HG02852 (cell line): ENCODE results near the gene NPAT.

Source experiments
- ATAC-seq: cut with Tn5 transposase; IDR thresholded peaks from one replicate; pipeline ENCODE4 v1.9.1; 2021; ENCODE audit warnings: mild to moderate bottlenecking, moderate library complexity; ENCODE audit not compliant: unreplicated experiment

Gene NPAT

GRCh38 chr11:108222574-108223347 is at the start of gene NPAT, which contains the start of gene ATM:
NPAT (minus strand) TSS chr11:108222638; CDS start chr11:108222536, 102 bp downstream.
ATM (plus strand) TSS chr11:108223067; CDS start chr11:108227625, 4,558 bp downstream.
- peak; percentile 73 for ATAC-seq

GRCh38 chr11:108269583-108269982 is 47.1 kb upstream of the NPAT start:
- ATAC-seq, result no peak

- ATAC-seq, result no peak
Observed at GRCh38 chr11:108253176-108253575, 30.7 kb upstream of the NPAT start.

GRCh38 chr11:108246885-108247284 is 24.4 kb upstream of the NPAT start:
- no peak for ATAC-seq

GRCh38 chr11:108246308-108246707 is 23.9 kb upstream of the NPAT start:
- no peak for ATAC-seq

- no peak for ATAC-seq
Observed at GRCh38 chr11:108242422-108242821, 20.0 kb upstream of the NPAT start.

- no peak for ATAC-seq
Observed at GRCh38 chr11:108241330-108242037, 19.0 kb upstream of the NPAT start.

- no peak for ATAC-seq
Observed at GRCh38 chr11:108239076-108239475, 16.6 kb upstream of the NPAT start.

- ATAC-seq, result peak; percentile 50
Observed at GRCh38 chr11:108237058-108237481, 14.6 kb upstream of the NPAT start.

- no peak for ATAC-seq
Observed at GRCh38 chr11:108235633-108236032, 13.2 kb upstream of the NPAT start.

- no peak for ATAC-seq
Observed at GRCh38 chr11:108235192-108235591, 12.8 kb upstream of the NPAT start.

GRCh38 chr11:108233277-108233945 is 11.0 kb upstream of the NPAT start:
- ATAC-seq, result no peak

- no peak for ATAC-seq
Observed at GRCh38 chr11:108228251-108228650, 5.8 kb upstream of the NPAT start.

GRCh38 chr11:108226036-108226435 is 3.6 kb upstream of the NPAT start:
- no peak for ATAC-seq

- ATAC-seq, result no peak
Observed at GRCh38 chr11:108224911-108225786, 2.7 kb upstream of the NPAT start.

GRCh38 chr11:108224366-108224765 is 1.9 kb upstream of the NPAT start:
- ATAC-seq, result no peak

- peak; percentile 32 for ATAC-seq
Observed at GRCh38 chr11:108223348-108224149, 1.1 kb upstream of the NPAT start.

GRCh38 chr11:108221911-108222573 is 396 bp downstream of the NPAT start:
- peak; percentile 1 for ATAC-seq

GRCh38 chr11:108221371-108221770 is 1.1 kb downstream of the NPAT start:
- ATAC-seq, result no peak
